Activated CD4-positive, alpha-beta memory T cell treated with anti-CD3 and anti-CD28 coated beads, Interleukin-2, amount 10 ng/mL, durations not matched to agents 7 days and 5 days (primary cell): ENCODE results near the gene WDR1. TPM values are rescaled to one million over a fixed set of nuclear protein-coding genes. Genes with fewer than 3 reads are reported as not detected.

ENCODE experiments used
- CTCF ChIA-PET: fragments of 350-600 bp; sonication (Branson Sonifier 250); formaldehyde crosslinking; loops from one replicate; lab custom pipeline; 2021; ENCODE audit warnings: antibody characterized with exemption, inconsistent platforms; lab: Charles Lee
- POLR2A ChIA-PET: fragments of 350-600 bp; sonication (Branson Sonifier 250); formaldehyde crosslinking; loops from one replicate; lab custom pipeline; 2021; ENCODE audit warnings: antibody characterized with exemption; lab: Charles Lee
- DNase-seq: peaks from one replicate; pipeline ENCODE4 v3.0.0-alpha.2; 2020
- H3K27ac Mint-ChIP-seq: one replicate; pipeline ENCODE4 v1.8.0; 2021; ENCODE audit warnings: mild to moderate bottlenecking, mixed read lengths
- H3K27me3 Mint-ChIP-seq: one replicate; pipeline ENCODE4 v1.8.0; 2021; ENCODE audit warnings: mixed read lengths
- H3K36me3 Mint-ChIP-seq: one replicate; pipeline ENCODE4 v1.8.0; 2021; ENCODE audit warnings: low read depth, mixed read lengths
- H3K4me1 Mint-ChIP-seq: one replicate; pipeline ENCODE4 v1.8.0; 2021; ENCODE audit warnings: mixed read lengths
- H3K4me3 Mint-ChIP-seq: one replicate; pipeline ENCODE4 v1.8.0; 2021; ENCODE audit warnings: mild to moderate bottlenecking, mixed read lengths
- H3K9me3 Mint-ChIP-seq: one replicate; pipeline ENCODE4 v1.8.0; 2021; ENCODE audit warnings: mixed read lengths
- total RNA-seq, 2 experiments: library from RNA; stranded (reverse); gene quantifications; one replicate each; pipeline ENCODE4 v1.2.3, GENCODE V29; 2021

Gene WDR1
- total RNA-seq, 2 experiments from 2014 or later, result 463 to 465 TPM

GRCh38 chr4:10118048-10119004 is 1.7 kb upstream of the WDR1 start:
- Mint-ChIP-seq H3K4me1 (peaks cover 41% of the 10 kb centered on the region), H3K4me3 (peak overlapping the region; percentile 89), H3K27ac (peak overlapping the region; percentile 97), H3K9me3 (no peaks in the 10 kb centered on the region), H3K36me3 (peaks cover 34% of the 10 kb centered on the region), H3K27me3 (no peaks in the 10 kb centered on the region)
- POLR2A ChIA-PET, result interaction anchor here (0.8 to 21.9 kb wide), 16 partner anchors 7 to 339 kb away, joined by 3 to 503 read pairs (median 6); partner anchors contain the start of gene ZNF518B
- DNase-seq, result no peak
- CTCF ChIA-PET, result interaction anchor here (0.6 to 6.1 kb wide), 14 partner anchors 10 to 343 kb away, joined by 3 to 26 read pairs (median 4); no protein-coding TSS in a partner anchor

GRCh38 chr4:10117359-10118047 is 904 bp upstream of the WDR1 start:
- Mint-ChIP-seq H3K27ac (peak overlapping the region; percentile 97), H3K4me3 (peak overlapping the region; percentile 89), H3K9me3 (no peaks in the 10 kb centered on the region), H3K4me1 (peaks cover 49% of the 10 kb centered on the region), H3K27me3 (no peaks in the 10 kb centered on the region), H3K36me3 (peaks cover 41% of the 10 kb centered on the region)
- POLR2A ChIA-PET, result interaction anchor here (0.8 to 21.9 kb wide), 25 partner anchors 8 to 558 kb away, joined by 3 to 503 read pairs (median 4); partner anchors contain the start of gene ZNF518B
- DNase-seq, result no peak
- CTCF ChIA-PET, result interaction anchor here (0.6 to 6.1 kb wide), 16 partner anchors 9 to 343 kb away, joined by 3 to 26 read pairs (median 4); no protein-coding TSS in a partner anchor

DNA sequence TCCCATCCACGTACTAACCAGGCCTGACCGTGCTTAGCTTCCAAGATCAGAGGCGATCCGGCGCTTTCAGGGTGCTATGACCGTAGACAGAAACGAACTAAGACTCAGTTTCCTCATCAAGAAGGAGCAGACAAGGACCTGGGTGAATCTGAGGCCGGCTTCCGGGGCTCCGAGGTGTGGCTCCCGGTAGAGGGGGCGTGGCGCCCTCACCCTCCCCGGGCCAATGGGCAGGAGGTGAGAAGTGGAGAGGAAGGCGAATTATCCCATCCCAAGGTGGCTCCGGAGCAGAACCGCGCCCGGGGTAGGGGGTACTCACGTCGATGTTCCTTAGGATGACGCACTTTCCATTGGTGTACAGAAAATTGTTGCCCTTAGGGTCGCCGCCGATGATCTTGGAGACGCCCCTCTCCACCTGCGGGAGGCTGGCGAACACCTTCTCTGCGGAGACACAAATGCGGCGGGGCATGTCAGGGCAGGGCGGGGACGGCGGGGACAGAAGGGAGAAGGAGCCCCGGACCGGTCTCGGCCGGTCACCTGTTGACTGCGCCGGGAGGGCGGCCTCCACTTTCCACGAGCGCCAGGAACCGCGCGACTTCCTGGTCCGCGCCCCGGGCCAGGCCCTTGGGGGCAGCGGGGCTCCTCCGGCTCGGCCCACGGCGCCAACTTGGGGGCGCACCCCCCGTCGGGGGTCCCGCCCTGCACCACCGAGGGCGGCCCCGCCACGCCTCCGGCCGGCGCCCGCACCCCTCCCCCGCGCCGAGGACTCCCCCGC is 616 bp downstream of the WDR1 start:
- peak; percentile 84 for DNase-seq
- peaks cover 56% of the 10 kb centered on the region for H3K36me3 Mint-ChIP-seq
- H3K9me3 Mint-ChIP-seq, result no peaks in the 10 kb centered on the region
- H3K4me3 Mint-ChIP-seq, result peak overlapping the region; percentile 94
- H3K4me1 Mint-ChIP-seq, result peaks cover 65% of the 10 kb centered on the region
- CTCF ChIA-PET, result interaction anchor here (1.1 to 6.1 kb wide), 5 partner anchors 9 to 97 kb away, joined by 3 to 26 read pairs (median 8); no protein-coding TSS in a partner anchor
- POLR2A ChIA-PET, result interaction anchor here (0.9 to 21.9 kb wide), 9 partner anchors 10 to 341 kb away, joined by 3 to 503 read pairs (median 7); partner anchors contain the start of gene ZNF518B
- peak overlapping the region; percentile 86 for H3K27ac Mint-ChIP-seq
- no peaks in the 10 kb centered on the region for H3K27me3 Mint-ChIP-seq

DNA sequence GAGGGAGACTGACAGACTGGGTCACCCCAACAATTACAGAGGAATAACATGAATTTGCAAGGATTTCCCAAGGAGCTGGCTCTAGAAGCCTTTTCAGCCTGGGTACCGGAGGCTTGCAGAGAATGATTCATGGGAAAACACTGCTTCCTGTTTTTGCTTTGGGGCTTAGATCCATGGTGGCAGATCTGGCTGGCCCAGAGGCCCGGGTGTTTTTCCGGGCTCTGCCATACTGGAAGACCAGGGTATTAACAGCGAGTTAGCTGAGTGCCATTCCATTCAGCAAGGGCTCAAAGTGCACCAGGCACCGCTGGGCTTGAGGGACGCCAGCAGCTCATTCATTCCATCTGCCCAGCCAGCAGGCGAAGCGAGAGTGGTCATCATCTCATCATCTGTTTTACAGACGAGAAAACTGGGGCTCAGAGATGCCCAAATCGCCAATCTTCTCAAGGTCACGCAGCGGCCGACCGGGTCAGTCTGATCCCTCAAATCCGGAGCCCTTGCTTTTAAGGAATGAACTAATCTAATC is 1.3 kb downstream of the WDR1 start:
- Mint-ChIP-seq H3K27me3 (no peaks in the 10 kb centered on the region), H3K4me1 (peaks cover 71% of the 10 kb centered on the region), H3K27ac (peak overlapping the region; percentile 86), H3K4me3 (peak overlapping the region; percentile 94), H3K9me3 (no peaks in the 10 kb centered on the region), H3K36me3 (peaks cover 63% of the 10 kb centered on the region)
- DNase-seq, result no peak
- ChIA-PET POLR2A (interaction anchor here (1.0 to 21.9 kb wide), 3 partner anchors 17 to 66 kb away, joined by 3 to 503 read pairs (median 3); no protein-coding TSS in a partner anchor), CTCF (interaction anchor here (1.1 to 6.1 kb wide), 2 partner anchors 11 to 19 kb away, joined by 3 to 26 read pairs; no protein-coding TSS in a partner anchor)

- Mint-ChIP-seq H3K27me3 (no peaks in the 10 kb centered on the region), H3K4me1 (peaks cover 78% of the 10 kb centered on the region), H3K27ac (peak overlapping the region; percentile 86), H3K4me3 (peak overlapping the region; percentile 94), H3K36me3 (peaks cover 70% of the 10 kb centered on the region), H3K9me3 (no peaks in the 10 kb centered on the region)
- CTCF ChIA-PET, result interaction anchor here (6.1 kb wide), 1 partner anchor 19 kb away, joined by 26 read pairs; no protein-coding TSS in a partner anchor
- DNase-seq, result no peak
- POLR2A ChIA-PET, result interaction anchor here (1.4 to 21.9 kb wide), 2 partner anchors 17 to 67 kb away, joined by 3 to 503 read pairs; no protein-coding TSS in a partner anchor
Measured at GRCh38 chr4:10114607-10115006, 2.0 kb downstream of the WDR1 start.

GRCh38 chr4:10114147-10114546 is 2.5 kb downstream of the WDR1 start:
- Mint-ChIP-seq H3K4me3 (peak overlapping the region; percentile 94), H3K4me1 (peaks cover 83% of the 10 kb centered on the region), H3K27me3 (no peaks in the 10 kb centered on the region), H3K27ac (peak overlapping the region; percentile 26), H3K9me3 (no peaks in the 10 kb centered on the region), H3K36me3 (peaks cover 74% of the 10 kb centered on the region)
- POLR2A ChIA-PET, result interaction anchor here (1.4 to 21.9 kb wide), 2 partner anchors 16 to 67 kb away, joined by 3 to 503 read pairs; no protein-coding TSS in a partner anchor
- no peak for DNase-seq
- CTCF ChIA-PET, result interaction anchor here (6.1 kb wide), 1 partner anchor 18 kb away, joined by 26 read pairs; no protein-coding TSS in a partner anchor

DNA sequence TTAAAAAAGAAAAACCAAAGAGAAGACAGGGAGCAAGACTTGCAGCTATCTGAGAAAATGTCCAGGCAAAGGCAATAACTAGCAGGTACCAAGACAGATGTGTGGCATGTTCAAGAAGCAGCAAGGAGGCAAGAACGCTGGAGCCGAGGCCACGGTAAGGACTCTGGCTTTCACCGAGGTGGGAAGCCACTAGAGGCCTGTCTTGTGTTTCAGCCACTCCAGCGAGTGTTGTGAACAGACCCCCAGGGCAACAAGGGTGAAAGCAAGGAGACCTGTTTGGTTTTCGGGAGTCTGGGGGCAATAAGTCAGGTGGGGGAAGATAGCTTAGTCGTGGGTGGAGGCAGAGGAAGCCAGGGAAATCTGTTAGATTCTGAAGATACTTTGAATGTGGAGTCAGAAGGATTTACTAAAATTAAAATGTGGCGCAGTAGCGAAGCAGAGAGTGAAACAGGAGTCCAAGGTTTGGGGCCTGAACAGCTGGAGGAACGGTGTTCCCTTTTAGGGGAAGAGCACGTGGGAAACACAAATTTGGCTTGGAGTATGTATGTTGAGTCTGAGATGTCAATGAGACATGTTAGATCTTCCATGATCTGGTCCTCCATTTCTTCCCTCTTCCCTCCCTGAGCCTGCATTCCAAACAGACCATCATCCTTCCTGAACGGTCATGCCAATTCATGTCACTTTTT is 3.1 kb downstream of the WDR1 start:
- ChIA-PET CTCF (interaction anchor here (1.3 to 6.1 kb wide), 2 partner anchors 17 to 18 kb away, joined by 7 to 26 read pairs; no protein-coding TSS in a partner anchor), POLR2A (interaction anchor here (21.9 kb wide), 1 partner anchor 16 kb away, joined by 503 read pairs; no protein-coding TSS in a partner anchor)
- Mint-ChIP-seq H3K27me3 (no peaks in the 10 kb centered on the region), H3K4me3 (peak overlapping the region; percentile 94), H3K9me3 (no peaks in the 10 kb centered on the region), H3K36me3 (peaks cover 81% of the 10 kb centered on the region), H3K4me1 (peaks cover 84% of the 10 kb centered on the region), H3K27ac (peak overlapping the region; percentile 31)
- no peak for DNase-seq

- POLR2A ChIA-PET, result interaction anchor here (21.9 kb wide), 1 partner anchor 15 kb away, joined by 503 read pairs; no protein-coding TSS in a partner anchor
- H3K36me3 Mint-ChIP-seq, result peaks cover 87% of the 10 kb centered on the region
- H3K27ac Mint-ChIP-seq, result peak overlapping the region; percentile 31
- no peaks in the 10 kb centered on the region for H3K9me3 Mint-ChIP-seq
- no peaks in the 10 kb centered on the region for H3K27me3 Mint-ChIP-seq
- peaks cover 84% of the 10 kb centered on the region for H3K4me1 Mint-ChIP-seq
- CTCF ChIA-PET, result interaction anchor here (1.3 kb wide), 1 partner anchor 17 kb away, joined by 7 read pairs; no protein-coding TSS in a partner anchor
- peak overlapping the region; percentile 58 for H3K4me3 Mint-ChIP-seq
- DNase-seq, result no peak
Measured at GRCh38 chr4:10112658-10113284, 3.8 kb downstream of the WDR1 start.

- CTCF ChIA-PET, result no interaction called here
- H3K36me3 Mint-ChIP-seq, result peaks cover 95% of the 10 kb centered on the region
- no peaks in the 10 kb centered on the region for H3K9me3 Mint-ChIP-seq
- no peak for DNase-seq
- H3K27me3 Mint-ChIP-seq, result no peaks in the 10 kb centered on the region
- peaks cover 91% of the 10 kb centered on the region for H3K4me1 Mint-ChIP-seq
- H3K4me3 Mint-ChIP-seq, result peak overlapping the region; percentile 32
- H3K27ac Mint-ChIP-seq, result peak overlapping the region; percentile 50
- POLR2A ChIA-PET, result interaction anchor here (21.9 kb wide), 1 partner anchor 13 kb away, joined by 503 read pairs; no protein-coding TSS in a partner anchor
Measured at GRCh38 chr4:10111067-10111801, 5.4 kb downstream of the WDR1 start.
